NCI-H446 (cell line): ENCODE data around the gene FGF7.
"Not testable (repeated sequence)": the region's sequence is repeated elsewhere in the genome, so short reads cannot be mapped to it uniquely, and the experiment has no call there.

Source experiments
- DNase-seq, 2 experiments: peaks; one replicate each; lab custom pipeline; 2025; lab: John Stamatoyannopoulos, UW

FGF7 gene, protein sequence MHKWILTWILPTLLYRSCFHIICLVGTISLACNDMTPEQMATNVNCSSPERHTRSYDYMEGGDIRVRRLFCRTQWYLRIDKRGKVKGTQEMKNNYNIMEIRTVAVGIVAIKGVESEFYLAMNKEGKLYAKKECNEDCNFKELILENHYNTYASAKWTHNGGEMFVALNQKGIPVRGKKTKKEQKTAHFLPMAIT

DNA sequence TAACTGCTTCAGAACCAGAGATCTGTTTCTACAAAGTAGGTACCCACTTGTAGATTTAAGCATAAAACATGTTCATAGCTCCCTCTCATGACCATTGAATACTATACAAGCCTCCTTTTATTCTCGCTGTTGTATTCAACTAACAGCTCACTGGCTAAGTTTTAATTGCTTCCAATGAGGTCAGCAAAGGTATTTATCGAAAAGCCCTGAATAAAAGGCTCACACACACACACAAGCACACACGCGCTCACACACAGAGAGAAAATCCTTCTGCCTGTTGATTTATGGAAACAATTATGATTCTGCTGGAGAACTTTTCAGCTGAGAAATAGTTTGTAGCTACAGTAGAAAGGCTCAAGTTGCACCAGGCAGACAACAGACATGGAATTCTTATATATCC lies at the start of gene FGF7:
FGF7 (plus strand) TSS at position 222 of the 400 bp plus-strand sequence. CDS start 1,056 bp downstream, outside the sequence.
- DNase-seq = no peak

- no peak for DNase-seq
Measured at GRCh38 chr15:49379996-49380395, 43.0 kb upstream of the FGF7 start.

DNA sequence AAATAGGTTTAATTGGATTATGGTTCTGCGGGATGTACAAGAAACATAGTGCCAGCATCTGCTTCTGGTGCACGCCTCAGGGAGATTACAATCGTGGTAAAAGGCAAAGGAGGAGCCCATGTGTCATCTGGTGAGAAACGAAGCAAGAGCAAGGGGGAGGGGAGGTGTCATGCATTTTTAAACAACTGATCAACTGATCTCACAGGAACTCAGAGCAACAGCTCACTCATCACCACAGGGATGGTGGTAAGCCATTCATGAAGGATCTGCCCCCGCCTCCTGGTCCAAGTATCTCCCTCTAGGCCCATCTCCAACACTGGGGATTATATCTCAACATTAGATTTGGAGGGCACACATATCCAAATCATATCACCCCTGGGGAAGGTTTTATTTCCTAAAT lies 42.1 kb upstream of the FGF7 start:
- no peak for DNase-seq

- DNase-seq = no peak
Measured at GRCh38 chr15:49382394-49382793, 40.6 kb upstream of the FGF7 start.

- DNase-seq = no peak
Measured at GRCh38 chr15:49383266-49383665, 39.8 kb upstream of the FGF7 start.

DNA sequence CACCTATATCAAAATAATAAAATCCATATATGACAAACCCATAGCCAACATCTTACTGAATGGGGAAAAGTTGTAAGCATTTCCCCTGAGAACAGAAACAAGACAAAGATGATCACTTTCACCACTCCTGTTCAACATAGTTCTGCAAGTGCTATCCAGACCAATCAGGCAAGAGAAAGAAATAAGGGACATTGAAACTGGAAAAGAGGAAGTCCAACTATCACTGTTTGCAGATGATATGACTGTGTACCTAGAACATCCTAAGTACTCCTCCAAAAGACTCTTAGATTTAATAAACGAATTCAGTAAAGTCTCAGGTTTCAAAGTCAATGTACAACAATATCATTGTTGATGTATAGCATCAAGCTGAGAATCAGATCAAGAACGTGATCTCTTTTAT lies 35.6 kb upstream of the FGF7 start:
- no peak for DNase-seq

DNA sequence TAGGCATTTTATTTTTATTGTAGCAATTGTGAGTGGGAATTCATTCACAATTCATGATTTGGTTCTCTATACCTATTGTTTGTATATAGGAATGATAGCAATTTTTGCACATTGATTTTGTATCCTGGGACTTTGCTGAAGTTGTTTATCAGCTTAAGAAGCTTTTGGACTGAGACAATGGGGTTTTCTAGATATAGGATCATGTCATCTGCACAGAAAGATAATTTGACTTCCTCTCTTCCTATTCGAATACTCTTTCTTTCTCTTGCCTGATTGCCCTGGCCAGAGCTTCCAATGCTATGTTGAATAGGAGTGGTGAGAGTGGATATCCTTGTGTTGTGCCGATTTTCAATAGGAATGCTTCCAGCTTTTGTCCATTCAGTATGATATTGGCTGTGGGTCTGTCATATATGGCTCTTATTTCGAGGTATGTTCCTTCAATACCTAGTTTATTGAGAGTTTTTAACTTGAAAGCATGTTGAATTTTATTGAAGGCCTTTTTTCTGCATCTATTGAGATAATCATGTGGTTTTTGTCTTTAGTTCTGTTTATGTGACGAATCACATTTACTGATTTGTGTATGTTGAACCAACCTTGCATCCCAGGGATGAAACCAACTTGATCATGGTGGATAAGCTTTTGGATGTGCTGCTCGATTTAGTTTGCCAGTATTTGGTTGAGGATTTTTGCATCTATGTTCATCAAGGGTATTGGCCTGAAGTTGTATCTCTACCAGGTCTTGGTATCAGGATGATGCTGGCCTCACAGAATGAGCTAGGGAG lies 20.3 kb upstream of the FGF7 start:
- DNase-seq = not testable (repeated sequence)

DNA sequence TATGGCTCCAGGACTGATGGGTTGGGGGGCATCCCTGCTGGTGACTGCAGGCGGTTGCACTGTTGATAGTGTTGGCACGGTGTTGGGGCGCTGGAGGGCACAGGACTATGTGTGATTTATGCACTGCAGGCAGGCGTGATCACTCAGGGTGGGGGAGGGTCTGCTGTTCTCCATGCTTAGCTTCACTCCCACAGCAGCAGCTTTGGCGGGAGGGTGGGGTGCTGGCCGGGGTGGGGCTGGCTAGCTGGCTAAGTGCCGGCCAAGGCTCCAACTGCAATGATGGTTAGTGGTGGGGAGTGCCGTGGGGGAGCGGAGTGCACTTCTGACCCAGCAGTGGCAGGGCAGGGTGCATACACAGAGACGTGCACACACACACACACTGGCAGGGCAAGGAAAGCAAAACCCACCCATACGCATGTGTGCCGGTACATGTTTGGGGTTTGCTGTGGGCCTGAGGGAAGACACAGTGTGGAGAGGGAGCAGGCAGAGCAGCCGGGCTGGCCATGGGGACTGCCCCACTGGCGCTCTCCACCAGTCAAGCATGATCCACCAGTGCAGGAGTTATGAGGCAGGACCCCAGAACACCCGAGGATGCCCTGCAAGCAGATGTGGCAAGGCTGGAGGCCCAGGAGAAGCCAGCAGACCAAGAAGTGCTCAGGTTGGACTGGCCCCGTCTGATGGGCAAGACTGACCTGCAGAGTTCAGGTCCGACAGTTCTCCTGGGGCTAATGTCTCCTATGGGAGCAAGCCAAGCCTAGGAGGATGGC lies 16.5 kb upstream of the FGF7 start:
- no peak for DNase-seq

DNA sequence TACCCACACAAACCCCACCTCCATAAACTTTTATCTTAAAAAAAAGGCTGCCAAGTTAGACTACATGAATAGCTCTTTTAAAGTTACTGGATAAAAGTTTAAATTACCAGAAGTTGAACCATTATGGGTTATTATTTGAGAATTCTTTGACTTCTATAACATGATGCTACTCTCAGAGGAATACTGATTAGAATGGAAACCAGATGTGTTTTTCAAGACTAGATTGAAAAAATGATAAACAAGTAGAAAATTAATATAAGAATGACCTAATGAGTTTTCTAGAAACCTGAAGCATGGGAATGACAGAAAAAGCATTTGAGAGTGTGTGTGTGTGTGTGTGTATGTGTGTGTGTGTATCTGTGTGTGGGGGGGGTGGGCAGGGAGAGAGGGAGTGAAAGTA lies 12.4 kb upstream of the FGF7 start:
- no peak for DNase-seq

- no peak for DNase-seq
Measured at GRCh38 chr15:49412797-49413196, 10.2 kb upstream of the FGF7 start.

- DNase-seq = no peak
Measured at GRCh38 chr15:49415149-49415548, 7.9 kb upstream of the FGF7 start.

DNA sequence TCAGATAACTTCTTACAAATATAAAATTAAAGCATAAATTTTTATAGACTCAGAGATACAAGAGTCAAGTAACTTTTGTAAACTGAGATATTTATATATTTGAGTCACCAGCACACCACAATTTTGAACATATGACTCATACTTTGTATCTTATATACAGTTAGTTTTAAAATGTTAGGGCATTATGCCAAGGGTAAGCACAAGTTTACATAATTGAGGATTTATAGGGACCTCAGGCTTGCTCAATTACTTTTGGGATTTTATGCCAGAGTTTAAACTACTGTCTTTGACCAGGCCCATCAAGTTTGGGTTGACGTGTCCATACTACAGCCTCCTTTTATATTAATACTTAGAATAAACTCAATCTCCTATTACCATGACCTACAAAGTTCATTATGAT lies 7.4 kb upstream of the FGF7 start:
- DNase-seq = no peak

DNA sequence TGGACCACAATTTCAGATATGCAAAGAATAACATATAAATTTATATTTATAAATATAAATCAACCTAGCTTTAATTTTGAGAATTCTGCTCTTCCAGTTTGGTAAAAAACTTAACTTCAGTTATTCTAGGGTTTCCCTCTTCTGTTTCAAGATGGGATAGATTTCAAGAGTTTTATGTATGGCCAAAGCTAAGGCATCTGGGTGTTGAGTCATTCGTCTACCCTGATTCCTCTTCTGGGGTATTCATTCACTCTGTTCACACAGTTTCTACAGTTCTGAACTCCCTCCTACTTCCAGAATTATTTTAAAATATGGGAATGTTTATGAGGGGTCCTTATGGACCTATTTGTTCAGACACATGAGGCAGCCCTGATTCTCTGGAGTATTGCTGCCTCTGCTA lies 4.2 kb upstream of the FGF7 start:
- DNase-seq = no peak

DNA sequence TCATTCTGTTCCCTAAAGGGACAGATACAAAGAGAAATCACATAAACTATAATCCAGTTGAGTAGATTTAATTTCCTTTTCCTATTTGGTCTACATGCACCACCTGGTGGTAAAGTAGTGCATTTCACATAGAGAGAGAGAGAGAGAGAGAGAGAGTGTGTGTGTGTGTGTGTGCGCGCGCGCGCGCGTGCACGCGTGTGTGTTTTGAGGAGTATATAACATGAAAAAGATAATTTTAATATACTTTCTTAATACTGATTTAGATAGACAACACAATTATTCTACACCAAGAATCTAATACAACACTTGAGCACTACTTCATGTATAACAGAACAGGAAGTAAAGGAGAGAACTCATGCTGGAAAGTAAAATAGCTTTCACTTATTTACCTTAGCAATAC lies 1.1 kb upstream of the FGF7 start:
- peak; percentile 25 to 31 for DNase-seq

- no peak for DNase-seq
Measured at GRCh38 chr15:49423901-49424550, 984 bp downstream of the FGF7 start.

DNA sequence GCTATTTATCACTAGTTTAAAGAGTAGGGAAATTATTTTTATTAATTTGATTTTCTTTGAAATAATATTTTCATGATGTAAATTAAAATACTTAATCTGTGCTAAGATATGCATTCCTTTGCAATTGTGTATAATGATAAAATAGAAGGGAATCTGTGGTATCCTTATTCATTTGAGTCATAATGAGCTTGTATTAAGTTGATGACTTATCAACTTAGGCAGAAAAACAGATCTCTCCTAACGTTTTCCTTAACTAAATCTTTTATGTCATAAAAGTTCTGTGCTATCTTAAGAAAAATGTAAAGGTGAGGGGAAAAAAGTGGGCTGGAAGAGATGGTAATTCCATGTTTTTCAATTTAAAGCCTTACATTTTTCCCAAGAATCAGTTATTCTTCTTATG lies 1.9 kb downstream of the FGF7 start:
- DNase-seq = no peak

GRCh38 chr15:49427372-49427771 lies 4.3 kb downstream of the FGF7 start:
- DNase-seq = no peak

DNA sequence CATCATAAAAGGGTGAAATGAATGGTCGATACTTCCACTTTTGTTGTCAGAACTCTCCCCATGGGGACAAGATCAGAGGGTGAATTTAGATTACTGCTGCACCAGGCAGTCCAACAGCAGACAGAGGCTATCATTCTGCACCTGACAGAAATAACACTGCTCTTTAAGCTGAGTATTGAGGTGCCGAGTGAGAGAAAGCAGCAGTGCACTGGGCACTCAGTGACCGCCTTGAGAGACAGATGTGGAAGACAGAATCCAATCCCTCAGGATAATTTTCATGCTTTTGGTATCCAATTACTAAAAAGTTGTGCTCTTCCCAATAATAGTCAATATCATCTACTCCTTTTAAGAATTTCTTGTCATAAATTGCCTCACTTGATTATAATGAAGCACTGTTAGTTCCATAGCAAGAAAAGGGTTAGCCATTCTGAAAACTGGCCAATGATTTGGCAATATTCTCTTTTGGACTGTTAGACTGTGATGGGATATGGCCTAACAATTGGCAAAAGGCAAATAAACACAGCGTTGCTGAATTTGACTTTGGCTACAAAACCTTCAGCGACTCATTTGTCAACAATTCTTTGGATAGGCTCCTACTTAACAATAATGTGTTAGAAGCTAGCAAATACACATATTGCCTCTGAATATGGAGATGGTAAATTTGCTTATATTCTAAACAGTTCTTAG lies 5.5 kb downstream of the FGF7 start:
- DNase-seq = no peak

DNA sequence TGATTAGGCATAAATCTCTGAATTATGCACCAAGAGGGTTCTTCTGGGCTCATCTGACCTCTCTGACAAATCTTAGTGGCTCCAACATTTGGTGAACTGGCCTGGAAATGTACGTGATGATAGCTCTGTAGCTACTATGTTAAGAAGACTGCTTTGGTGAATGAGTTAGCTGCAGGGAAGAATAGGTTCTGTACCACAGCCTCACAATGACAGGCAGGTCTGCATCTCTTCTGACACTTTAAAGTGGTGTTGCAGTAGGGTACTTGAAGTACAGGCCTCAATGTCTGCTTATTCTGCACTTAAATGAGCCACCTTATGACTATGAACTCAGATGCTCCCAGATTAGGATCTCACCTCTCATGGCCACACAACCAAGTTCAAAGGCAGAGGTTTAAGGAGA lies 7.0 kb downstream of the FGF7 start:
- DNase-seq = no peak

- no peak for DNase-seq
Measured at GRCh38 chr15:49435174-49435573, 12.1 kb downstream of the FGF7 start.

- DNase-seq = no peak
Measured at GRCh38 chr15:49436751-49437150, 13.7 kb downstream of the FGF7 start.
